Dedifferentiated amniotic fluid mesenchymal stem cell (primary cell): ENCODE results near the gene SBNO2.

Experiments
- DNase-seq: peaks from one replicate; pipeline ENCODE4 v3.0.0-alpha.2; 2016; ENCODE audit errors: extremely low spot score

The SBNO2 gene

DNA sequence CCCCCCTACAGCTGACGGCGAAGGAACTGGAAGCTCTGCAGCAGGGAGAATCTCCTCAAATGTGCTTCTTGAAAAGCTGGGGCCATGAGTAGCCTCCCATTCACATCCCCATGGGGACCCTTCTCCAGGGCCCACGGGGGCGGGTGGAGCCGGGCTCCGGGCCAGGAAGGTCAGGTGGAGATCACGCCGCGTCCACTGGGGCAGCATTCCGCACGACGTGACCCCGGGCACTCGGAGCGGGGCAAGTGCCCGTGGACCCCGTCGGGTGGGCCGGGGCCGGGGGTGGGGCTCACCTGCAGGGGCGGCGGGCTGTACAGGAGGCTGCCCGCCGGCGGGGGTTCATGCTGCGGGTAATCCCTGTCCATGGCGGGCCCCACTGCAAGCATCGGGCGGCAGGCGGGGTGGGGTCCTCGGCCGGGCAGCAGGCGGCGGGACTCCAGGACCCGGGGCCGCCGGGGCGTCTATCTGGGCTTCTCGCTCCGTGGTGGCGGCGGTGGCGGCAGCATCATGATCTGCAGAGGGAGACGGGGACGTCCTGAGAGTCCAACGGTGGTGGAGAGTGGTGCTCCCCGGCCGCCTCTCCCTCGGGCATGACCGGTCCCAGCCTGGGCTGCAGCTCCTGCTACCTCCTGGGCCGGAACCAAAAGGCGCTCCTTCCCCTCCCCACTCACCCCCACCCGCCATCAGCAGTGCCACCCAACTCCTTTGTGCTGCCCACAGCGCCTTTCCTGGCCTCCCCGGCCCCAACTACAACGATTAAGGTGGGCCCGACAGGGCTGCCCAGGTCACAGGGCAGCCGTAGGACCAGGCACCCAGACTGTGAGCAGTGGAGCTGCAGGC is 20.0 kb downstream of the SBNO2 start:
- DNase-seq = no peak

GRCh38 chr19:1151917-1152587 is 22.0 kb downstream of the SBNO2 start:
- no peak for DNase-seq

DNA sequence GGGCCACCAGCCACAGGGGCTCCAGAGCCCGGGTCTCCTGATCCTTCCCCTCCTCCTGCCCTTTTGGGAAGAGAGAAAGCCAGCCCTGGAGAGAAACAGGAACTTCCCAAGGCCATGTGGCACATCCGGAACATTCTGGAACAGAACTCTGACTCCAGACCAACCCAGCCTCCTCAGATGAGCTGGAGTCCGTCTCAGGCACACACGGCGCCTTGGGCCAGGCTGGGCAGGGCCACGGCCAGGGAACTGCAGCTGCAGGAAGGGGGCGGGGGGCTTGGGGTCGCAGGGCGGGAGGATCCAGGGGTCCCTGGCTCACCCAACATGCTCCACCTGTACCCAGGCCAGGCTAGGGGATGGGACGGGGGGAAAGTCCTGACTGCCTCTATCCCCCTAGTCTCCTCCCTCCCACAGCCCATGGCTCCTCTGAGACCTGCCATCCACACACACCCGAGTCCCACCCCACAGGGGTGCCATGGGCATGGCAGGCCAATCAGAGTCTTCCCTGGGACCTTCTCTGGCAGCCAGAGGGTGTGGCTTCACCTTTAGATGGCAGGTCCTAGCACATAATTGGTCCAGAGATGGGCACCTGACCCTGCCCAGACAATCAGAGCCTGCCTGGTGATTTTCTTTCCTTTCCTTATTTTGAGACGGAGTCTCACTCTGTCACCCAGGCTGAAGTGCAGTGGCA is 22.9 kb downstream of the SBNO2 start:
- no peak for DNase-seq

DNA sequence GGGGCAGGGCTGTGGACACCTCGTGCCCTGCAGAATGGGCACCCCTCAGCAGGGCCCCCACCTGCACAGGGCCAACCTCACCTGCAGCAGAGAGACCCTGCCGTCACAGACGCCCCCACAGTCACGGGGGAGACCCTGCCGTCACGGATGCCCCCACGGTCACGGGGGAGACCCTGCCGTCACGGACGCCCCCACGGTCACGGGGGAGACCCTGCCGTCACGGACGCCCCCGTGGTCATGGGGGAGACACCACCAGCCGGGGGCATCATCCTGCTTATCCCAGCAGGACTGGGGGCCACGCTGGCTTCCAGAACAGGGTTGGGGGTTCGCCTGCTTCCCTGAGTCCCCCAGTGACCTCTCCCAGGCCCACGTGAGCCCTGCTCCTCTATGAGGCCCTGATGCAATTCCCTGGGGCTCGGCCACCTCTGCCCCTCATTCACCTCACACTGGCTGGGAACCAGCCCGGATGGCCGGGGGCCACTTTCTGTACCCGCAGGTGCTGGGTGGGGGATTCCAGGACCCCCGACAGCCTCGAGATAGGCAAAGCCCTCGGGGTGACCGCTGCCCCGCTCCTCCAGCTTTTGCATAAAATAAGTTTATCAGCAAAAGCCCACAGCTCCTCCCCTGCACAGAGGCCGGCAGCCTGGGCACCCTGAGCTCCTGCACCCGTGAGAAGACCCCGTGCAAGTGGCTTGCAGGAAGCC is 23.6 kb downstream of the SBNO2 start:
- no peak for DNase-seq

GRCh38 chr19:1149259-1150045 is 24.6 kb downstream of the SBNO2 start:
- DNase-seq = no peak

GRCh38 chr19:1147934-1148549 is 26.0 kb downstream of the SBNO2 start:
- no peak for DNase-seq

GRCh38 chr19:1146858-1147780 is 26.9 kb downstream of the SBNO2 start:
- no peak for DNase-seq

GRCh38 chr19:1146412-1146699 is 27.7 kb downstream of the SBNO2 start:
- DNase-seq = no peak

GRCh38 chr19:1145635-1146411 is 28.2 kb downstream of the SBNO2 start:
- no peak for DNase-seq

DNA sequence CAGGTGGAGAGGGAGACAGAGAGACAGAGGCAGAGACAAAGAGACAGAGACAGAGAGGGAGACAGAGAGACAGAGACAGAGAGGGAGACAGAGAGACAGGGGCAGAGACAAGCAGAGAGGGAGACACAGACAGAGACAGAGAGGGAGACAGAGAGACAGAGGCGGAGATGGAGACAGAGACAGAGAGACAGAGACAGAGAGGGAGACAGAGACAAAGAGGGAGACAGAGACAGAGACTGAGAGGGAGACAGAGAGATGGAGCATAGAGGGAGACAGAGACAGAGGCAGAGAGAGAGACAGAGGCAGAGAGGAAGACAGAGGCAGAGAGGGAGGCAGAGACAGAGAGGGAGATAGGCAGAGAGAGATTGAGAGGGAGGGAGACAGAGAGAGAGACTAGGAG is 29.3 kb downstream of the SBNO2 start:
- DNase-seq = no peak

DNA sequence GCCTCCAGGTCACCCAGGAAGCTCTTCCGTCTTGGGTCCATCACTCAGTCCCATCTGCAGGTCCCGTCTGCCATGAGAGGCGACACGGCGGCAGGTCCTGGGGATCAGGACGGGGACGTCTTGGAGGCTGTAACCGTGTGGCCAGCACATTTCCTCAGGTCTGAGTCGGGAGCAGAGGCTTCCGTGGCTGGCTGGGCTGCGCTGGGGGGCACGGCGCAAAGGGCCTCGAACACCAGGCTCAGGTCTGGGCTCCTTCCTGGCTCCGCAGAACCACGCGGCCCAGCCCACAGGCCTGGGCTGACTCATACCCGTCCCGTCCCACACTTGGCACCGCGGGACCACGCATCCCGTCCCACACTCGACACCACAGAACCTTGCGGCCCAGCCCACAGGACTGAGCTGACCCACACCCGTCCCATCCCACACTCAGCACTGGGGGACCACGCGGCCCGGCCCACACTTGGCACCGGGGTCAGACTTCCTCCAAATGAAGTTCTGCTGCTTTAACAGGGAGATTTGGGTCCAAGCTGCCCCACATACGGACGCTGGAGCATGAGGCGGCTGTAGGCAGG is 30.2 kb downstream of the SBNO2 start:
- DNase-seq = no peak

GRCh38 chr19:1141944-1142343 is 32.1 kb downstream of the SBNO2 start:
- DNase-seq = no peak

DNA sequence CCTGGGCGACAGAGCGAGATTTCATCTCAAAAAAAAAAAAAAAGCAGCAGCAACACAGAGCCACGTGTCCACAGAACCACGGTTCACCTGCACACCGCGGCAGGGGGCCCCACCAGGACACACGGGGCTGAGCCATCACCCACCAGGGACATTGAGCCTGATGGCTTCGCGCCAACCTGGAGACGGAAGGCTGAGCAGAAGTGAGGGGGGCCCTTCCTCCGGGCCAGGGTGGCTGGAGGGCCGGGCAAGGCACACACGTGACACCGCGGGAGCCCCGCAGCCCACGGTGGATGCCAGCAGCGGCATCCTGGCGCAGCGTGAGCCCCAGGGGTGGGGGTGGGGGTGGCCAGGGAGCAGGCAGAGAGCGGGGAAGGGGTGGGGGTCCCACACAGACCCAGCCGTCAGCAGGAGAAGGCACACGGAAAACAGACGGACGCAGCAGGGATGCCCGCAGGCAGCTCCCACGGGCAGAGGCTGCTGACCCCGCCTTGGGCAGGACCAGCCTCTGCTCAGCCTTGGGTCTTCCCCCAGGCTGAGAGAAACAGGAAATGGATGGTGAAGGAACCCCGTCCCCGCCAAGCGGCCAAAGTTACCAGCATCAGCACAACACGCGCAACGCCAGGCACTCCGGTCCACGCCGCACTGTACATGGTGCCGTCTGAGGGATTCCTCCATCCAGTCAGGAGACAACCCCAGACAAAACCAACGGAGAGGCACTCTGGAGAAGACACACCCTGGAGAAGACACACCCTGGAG is 33.6 kb downstream of the SBNO2 start:
- DNase-seq = no peak

DNA sequence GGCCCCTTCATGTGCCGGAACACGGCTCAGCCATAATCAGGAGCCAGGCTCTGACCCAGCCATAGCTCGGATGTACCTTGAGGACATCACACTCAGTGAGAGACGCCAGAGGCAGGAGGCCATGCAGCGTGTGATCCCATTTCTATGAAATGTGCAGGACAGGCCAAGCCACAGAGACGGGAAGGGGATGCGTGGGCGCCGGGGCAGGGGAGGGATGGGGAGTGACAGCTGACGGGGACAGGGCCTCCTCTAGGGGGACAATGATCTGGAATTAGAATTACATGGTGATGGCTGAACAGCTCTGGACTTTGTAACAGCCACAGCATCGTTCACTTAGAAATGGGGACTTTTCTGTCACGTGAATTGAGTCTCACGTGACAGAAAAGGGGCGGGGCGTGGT is 34.9 kb downstream of the SBNO2 start:
- no peak for DNase-seq

DNA sequence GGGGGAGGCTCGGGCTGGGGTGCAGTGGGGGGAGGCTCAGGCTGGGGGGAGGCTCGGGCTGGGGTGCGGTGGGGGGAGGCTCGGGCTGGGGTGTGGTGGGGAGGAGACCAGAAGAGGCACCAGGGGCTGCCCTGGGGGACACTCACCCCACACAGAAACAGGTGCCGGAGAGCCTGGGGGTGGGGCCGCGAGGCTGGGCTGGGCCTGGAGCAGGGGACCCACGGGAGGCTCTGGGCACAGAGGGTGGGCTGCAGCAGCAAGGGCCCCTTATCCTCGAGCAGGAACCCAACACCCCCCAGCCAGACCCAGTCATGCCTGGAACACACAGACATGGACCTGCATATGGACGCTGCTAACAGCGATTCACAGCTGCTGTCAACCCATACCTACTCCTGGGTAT is 35.9 kb downstream of the SBNO2 start:
- DNase-seq = no peak

DNA sequence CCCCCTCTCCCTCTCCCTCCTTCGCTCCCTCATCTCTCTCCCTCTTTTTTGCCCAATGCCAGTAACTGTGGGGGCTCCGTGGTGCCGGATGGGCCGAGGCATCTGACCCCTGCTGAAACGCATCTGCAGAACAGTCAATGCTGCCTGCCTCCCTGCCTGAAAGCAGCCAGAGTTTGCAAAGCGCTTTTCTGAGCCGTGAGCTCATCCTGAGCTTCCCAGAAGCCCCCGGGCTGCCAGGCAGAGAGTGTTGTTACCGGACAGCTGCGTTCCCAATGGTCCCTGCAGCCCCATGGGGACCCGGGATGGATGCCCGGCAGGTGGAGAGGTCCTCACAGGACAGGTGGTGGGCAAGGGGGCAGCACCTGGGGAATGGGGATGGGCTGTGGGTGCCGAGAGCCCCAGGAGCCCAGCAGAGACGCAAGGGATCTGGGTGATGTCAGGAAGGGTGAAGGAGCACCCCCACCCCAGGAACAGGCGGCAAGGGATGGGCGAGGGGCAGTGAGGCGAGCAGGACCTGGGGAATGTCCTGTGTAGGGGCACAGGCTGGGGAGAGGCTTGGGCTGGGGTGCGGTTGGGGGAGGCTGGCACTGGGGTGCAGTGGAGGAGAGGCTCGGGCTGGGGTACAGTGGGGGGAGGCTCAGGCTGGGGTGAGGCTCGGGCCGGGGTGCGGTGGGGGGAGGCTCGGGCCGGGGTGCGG is 37.3 kb downstream of the SBNO2 start:
- no peak for DNase-seq

DNA sequence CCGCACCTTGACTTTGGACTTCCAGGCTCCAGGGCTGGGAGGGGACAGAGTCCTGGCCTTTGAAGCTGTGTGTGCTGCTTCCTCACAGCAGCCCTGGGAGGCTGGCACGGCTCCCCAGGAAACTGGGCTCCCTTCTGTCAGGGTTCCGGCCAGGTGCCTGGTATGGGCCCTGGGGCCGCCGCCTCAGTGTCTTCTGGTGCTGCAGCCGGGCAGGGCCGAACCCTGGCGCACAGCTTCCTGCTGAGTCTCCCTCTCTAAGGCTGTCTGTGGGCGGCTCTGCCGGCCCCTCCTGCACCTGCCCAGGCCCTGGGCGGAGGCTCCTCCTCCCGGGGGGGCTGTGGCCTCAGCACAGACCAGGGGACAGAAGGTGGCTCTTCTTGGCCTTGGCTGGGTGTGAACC is 37.9 kb downstream of the SBNO2 start:
- DNase-seq = no peak

DNA sequence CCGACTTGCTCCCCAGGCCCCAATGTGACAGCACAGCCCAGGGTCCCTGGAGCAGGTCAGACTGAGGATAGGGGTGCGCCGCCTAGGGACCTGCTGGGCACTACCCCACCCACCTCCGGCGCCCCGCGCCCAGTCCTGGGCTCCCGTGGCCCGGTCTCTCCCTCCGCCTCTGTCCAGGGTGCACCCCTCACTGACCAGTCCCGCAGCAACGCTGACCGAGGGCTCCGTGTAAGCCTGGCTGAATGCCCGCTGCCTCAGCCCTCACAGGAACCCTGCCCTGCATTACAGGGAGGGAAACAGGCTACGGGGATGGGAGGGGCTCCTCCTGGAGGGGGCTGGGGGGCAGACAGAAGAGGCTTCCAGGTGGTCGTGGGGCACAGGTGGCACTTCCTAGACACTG is 38.6 kb downstream of the SBNO2 start:
- no peak for DNase-seq
